HuH-7 (cell line): ENCODE data around the gene ZBED1.

Source experiments
- DNase-seq: peaks from one replicate; pipeline ENCODE4 v3.0.0; 2011; ENCODE audit warnings: low spot score

Gene ZBED1

GRCh38 chrX:2452799-2453198 lies 48.0 kb downstream of the ZBED1 start:
- DNase-seq: no peak

- DNase-seq: no peak
These were observed 48.4 kb downstream of the ZBED1 start for GRCh38 chrX:2452317-2452784.

- no peak for DNase-seq
These were observed 49.1 kb downstream of the ZBED1 start for GRCh38 chrX:2451501-2452316.

GRCh38 chrX:2450681-2451080 lies 50.1 kb downstream of the ZBED1 start:
- no peak for DNase-seq

- no peak for DNase-seq
These were observed 51.5 kb downstream of the ZBED1 start for GRCh38 chrX:2449135-2449886.

- no peak for DNase-seq
These were observed 53.3 kb downstream of the ZBED1 start for GRCh38 chrX:2447484-2447883.

- DNase-seq: no peak
These were observed 54.0 kb downstream of the ZBED1 start for GRCh38 chrX:2446815-2447214.

- no peak for DNase-seq
These were observed 54.8 kb downstream of the ZBED1 start for GRCh38 chrX:2445662-2446623.

- DNase-seq: no peak
These were observed 58.1 kb downstream of the ZBED1 start for GRCh38 chrX:2442694-2443093.

- DNase-seq: no peak
These were observed 59.3 kb downstream of the ZBED1 start for GRCh38 chrX:2441466-2441865.

GRCh38 chrX:2439613-2440012 lies 61.2 kb downstream of the ZBED1 start:
- no peak for DNase-seq
